NCI-H460 (cell line): ENCODE data around the gene NRF1. TPM values are rescaled to one million over a fixed set of nuclear protein-coding genes. Genes with fewer than 3 reads are reported as not detected.
"Not testable (repeated sequence)": the region's sequence is repeated elsewhere in the genome, so short reads cannot be mapped to it uniquely, and the experiment has no call there.

Experiments used
- DNase-seq: peaks from one replicate; pipeline ENCODE4 v3.0.0-alpha.2; 2016; ENCODE audit warnings: low read depth; ENCODE audit errors: extremely low read depth
- total RNA-seq: library from RNA; depleted of rRNA; stranded (reverse); fragments of >200 nt; shearing (Covaris generic); gene quantifications from 2 replicates; pipeline ENCODE4 v1.2.3, GENCODE V29; 2014

NRF1 gene
- total RNA-seq, 1 experiment from 2014 or later: 14.8 TPM

GRCh38 chr7:129643550-129644170 lies 32.1 kb downstream of the NRF1 start:
- DNase-seq: no peak

- peak; percentile 49 for DNase-seq
Observed at GRCh38 chr7:129644634-129645230, 33.2 kb downstream of the NRF1 start.

- DNase-seq: no peak
Observed at GRCh38 chr7:129646369-129647021, 35.0 kb downstream of the NRF1 start.

GRCh38 chr7:129649128-129649690 lies 37.7 kb downstream of the NRF1 start:
- DNase-seq: no peak

GRCh38 chr7:129650056-129650758 lies 38.7 kb downstream of the NRF1 start:
- no peak for DNase-seq

GRCh38 chr7:129652914-129653313 lies 41.4 kb downstream of the NRF1 start:
- DNase-seq: no peak

GRCh38 chr7:129655811-129656210 lies 44.3 kb downstream of the NRF1 start:
- no peak for DNase-seq

GRCh38 chr7:129657363-129657762 lies 45.8 kb downstream of the NRF1 start:
- no peak for DNase-seq

- not testable (repeated sequence) for DNase-seq
Observed at GRCh38 chr7:129659907-129660306, 48.4 kb downstream of the NRF1 start.

- DNase-seq: no peak
Observed at GRCh38 chr7:129661645-129662182, 50.2 kb downstream of the NRF1 start.

GRCh38 chr7:129663240-129663639 lies 51.7 kb downstream of the NRF1 start:
- not testable (repeated sequence) for DNase-seq

- DNase-seq: peak; percentile 52
Observed at GRCh38 chr7:129664029-129665012, 52.8 kb downstream of the NRF1 start.

- no peak for DNase-seq
Observed at GRCh38 chr7:129665013-129665401, 53.5 kb downstream of the NRF1 start.

GRCh38 chr7:129667116-129667515 lies 55.6 kb downstream of the NRF1 start:
- no peak for DNase-seq

GRCh38 chr7:129667551-129667950 lies 56.0 kb downstream of the NRF1 start:
- no peak for DNase-seq

GRCh38 chr7:129669901-129670300 lies 58.4 kb downstream of the NRF1 start:
- no peak for DNase-seq

- no peak for DNase-seq
Observed at GRCh38 chr7:129670656-129671055, 59.1 kb downstream of the NRF1 start.

- DNase-seq: no peak
Observed at GRCh38 chr7:129671266-129671665, 59.7 kb downstream of the NRF1 start.

GRCh38 chr7:129674475-129674874 lies 63.0 kb downstream of the NRF1 start:
- not testable (repeated sequence) for DNase-seq

- no peak for DNase-seq
Observed at GRCh38 chr7:129675521-129675920, 64.0 kb downstream of the NRF1 start.
